Measurements from ENCODE around the gene PTPRN2.

GRCh38 chr7:158010961-158011693 is 576.5 kb downstream of the PTPRN2 start:
- TF ChIP-seq CTCF (IDR thresholded peaks at IDR 0.05) (no peak), SIN3A (IDR thresholded peaks at IDR 0.05; ENCODE audit: borderline replicate concordance, insufficient read depth, low read depth, low read length) (no peak), TCF7L2 (IDR thresholded peaks at IDR 0.05; ENCODE audit: low read depth, low read length) (no peak), REST (IDR thresholded peaks at IDR 0.05; ENCODE audit: insufficient read depth in 1 of 2, low read depth in 2 of 2, low read length in 1 of 2) (no peak), POLR2AphosphoS5 (IDR thresholded peaks at IDR 0.05; ENCODE audit: low read depth, low read length) (no peak)
